ENCODE results near the gene BDKRB1.

DNA sequence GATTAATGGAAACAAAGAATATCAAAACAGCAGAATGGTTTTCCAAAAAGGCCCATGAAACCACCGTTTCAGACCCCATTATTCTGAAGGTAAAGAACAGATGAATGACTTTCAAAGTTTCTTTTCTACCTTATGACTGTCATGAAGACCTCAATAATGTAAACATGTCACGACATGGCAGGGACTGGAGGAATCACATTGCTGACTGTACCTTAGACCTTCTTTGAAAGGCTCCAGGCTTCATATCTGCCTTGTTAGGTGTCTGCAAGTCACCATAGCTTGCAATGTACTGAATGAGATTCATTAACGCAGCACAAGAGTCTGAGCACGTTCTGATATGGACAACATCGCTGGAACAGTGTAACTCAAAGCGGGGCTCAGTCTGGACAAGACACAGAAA lies 54.9 kb downstream of the BDKRB1 start:
- TF ChIP-seq, protein P1, sequence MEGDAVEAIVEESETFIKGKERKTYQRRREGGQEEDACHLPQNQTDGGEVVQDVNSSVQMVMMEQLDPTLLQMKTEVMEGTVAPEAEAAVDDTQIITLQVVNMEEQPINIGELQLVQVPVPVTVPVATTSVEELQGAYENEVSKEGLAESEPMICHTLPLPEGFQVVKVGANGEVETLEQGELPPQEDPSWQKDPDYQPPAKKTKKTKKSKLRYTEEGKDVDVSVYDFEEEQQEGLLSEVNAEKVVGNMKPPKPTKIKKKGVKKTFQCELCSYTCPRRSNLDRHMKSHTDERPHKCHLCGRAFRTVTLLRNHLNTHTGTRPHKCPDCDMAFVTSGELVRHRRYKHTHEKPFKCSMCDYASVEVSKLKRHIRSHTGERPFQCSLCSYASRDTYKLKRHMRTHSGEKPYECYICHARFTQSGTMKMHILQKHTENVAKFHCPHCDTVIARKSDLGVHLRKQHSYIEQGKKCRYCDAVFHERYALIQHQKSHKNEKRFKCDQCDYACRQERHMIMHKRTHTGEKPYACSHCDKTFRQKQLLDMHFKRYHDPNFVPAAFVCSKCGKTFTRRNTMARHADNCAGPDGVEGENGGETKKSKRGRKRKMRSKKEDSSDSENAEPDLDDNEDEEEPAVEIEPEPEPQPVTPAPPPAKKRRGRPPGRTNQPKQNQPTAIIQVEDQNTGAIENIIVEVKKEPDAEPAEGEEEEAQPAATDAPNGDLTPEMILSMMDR (IDR thresholded peaks at IDR 0.05): no peak
- no peak for TF ChIP-seq POLR2A (IDR thresholded peaks at IDR 0.05)

Measured in tibial nerve (tissue), 3 donors.